Fibroblast of lung (primary cell): ENCODE measurements around the gene STON2. TPM values are rescaled to one million over a fixed set of nuclear protein-coding genes. Genes with fewer than 3 reads are reported as not detected.
A peak's percentile ranks its signal among the peaks of the same experiment; 100 is the strongest.

Experiments
- DNase-seq, 2 donors: peaks; one replicate each; pipeline versions ENCODE4 v3.0.0 to v3.0.0-alpha.2; 2010; ENCODE audit warnings: low read depth in 2 of 2
- H2AFZ ChIP-seq: 2 replicates; pipeline ENCODE4 v1.5.1; 2012; ENCODE audit warnings: low read length, control low read depth, inconsistent platforms
- H3K27ac ChIP-seq: 2 replicates; pipeline ENCODE4 v1.5.1; 2011; ENCODE audit warnings: low read length, control low read depth; ENCODE audit not compliant: insufficient read depth
- H3K27me3 ChIP-seq: 2 replicates; pipeline ENCODE4 v1.5.1; 2011; ENCODE audit warnings: mild to moderate bottlenecking, low read length; ENCODE audit not compliant: control insufficient read depth, insufficient read depth
- H3K36me3 ChIP-seq: 2 replicates; pipeline ENCODE4 v1.5.1; 2011; ENCODE audit warnings: low read length; ENCODE audit not compliant: control insufficient read depth, insufficient read depth
- H3K4me1 ChIP-seq: 2 replicates; pipeline ENCODE4 v1.5.1; 2011; ENCODE audit warnings: low read length; ENCODE audit not compliant: control insufficient read depth, insufficient read depth; ENCODE audit errors: extremely low read depth
- H3K4me2 ChIP-seq: 2 replicates; pipeline ENCODE4 v1.5.1; 2011; ENCODE audit warnings: low read length, control low read depth; ENCODE audit not compliant: insufficient read depth; ENCODE audit errors: extremely low read depth
- H3K4me3 ChIP-seq, 4 experiments: fragments of 200-600 bp in 1 of 4; sonication (generic) in 1 of 4; replicated peaks in 1 of 4; 2 replicates each; pipeline ENCODE4 v1.5.1; 2011 to 2016; ENCODE audit warnings: low read length in 4 of 4, low read depth in 3 of 4, mild to moderate bottlenecking in 3 of 4, control low read depth in 2 of 4, inconsistent platforms in 1 of 4, mixed read lengths in 1 of 4; ENCODE audit not compliant: insufficient read depth in 1 of 4; ENCODE audit errors: control extremely low read depth in 1 of 4
- H3K79me2 ChIP-seq: 2 replicates; pipeline ENCODE4 v1.5.1; 2012; ENCODE audit warnings: mild to moderate bottlenecking, low read length, inconsistent platforms; ENCODE audit not compliant: control insufficient read depth, insufficient read depth
- H3K9ac ChIP-seq: 2 replicates; pipeline ENCODE4 v1.5.1; 2011; ENCODE audit warnings: mild to moderate bottlenecking, low read length, control low read depth; ENCODE audit not compliant: insufficient read depth
- H3K9me3 ChIP-seq: 2 replicates; pipeline ENCODE4 v1.5.1; 2012; ENCODE audit warnings: low read depth, low read length; ENCODE audit not compliant: control insufficient read depth, insufficient read depth
- H4K20me1 ChIP-seq: 2 replicates; pipeline ENCODE4 v1.5.1; 2011; ENCODE audit warnings: low read length; ENCODE audit not compliant: control insufficient read depth, insufficient read depth; ENCODE audit errors: extremely low read depth
- CTCF ChIP-seq, 2 donors: IDR thresholded peaks in 1 of 2; conservative IDR thresholded peaks in 1 of 2; 1 replicate in 1 of 2; 2 replicates in 1 of 2; pipeline ENCODE4 v1.5.1; 2011 to 2012; ENCODE audit warnings: low read length in 2 of 2, control low read depth in 1 of 2, inconsistent platforms in 1 of 2, low read depth in 1 of 2, mild to moderate bottlenecking in 1 of 2
- EZH2 ChIP-seq: IDR thresholded peaks from 2 replicates; pipeline ENCODE4 v1.5.1; 2012; ENCODE audit warnings: low read length, control low read depth, mild to moderate bottlenecking; ENCODE audit errors: missing control alignments
- polyA plus RNA-seq, 2 donors: library from polyadenylated mRNA; depleted of rRNA in 1 of 2; stranded (reverse) in 1 of 2; unstranded in 1 of 2; fragments of >200 nt; gene quantifications; 2 replicates each; pipeline ENCODE4 v1.2.1, GENCODE V29; 2011 to 2012; ENCODE audit warnings: missing spikeins in 1 of 2
- total RNA-seq: library from RNA; depleted of rRNA; stranded (reverse); fragments of >200 nt; gene quantifications from 2 replicates; pipeline ENCODE4 v1.2.1, GENCODE V29; 2014

The STON2 gene
- total and polyA plus RNA-seq, 2 donors (not counting 1 experiment from before 2014, with no cell fraction given), result 1.5 to 52.5 TPM

- no peaks in the 10 kb centered on the region for H3K4me1 ChIP-seq
- TF ChIP-seq CTCF (conservative IDR thresholded peaks at IDR 0.05 in 1 of 2, IDR thresholded peaks at IDR 0.05 in 1 of 2; ENCODE audit: low read depth in 1 of 2, low read length in 2 of 2), result no peak
- TF ChIP-seq EZH2, result no peak
- no peaks in the 10 kb centered on the region for H3K27me3 ChIP-seq
- H3K4me3 ChIP-seq, result no peak overlapping the region
- no peaks in the 10 kb centered on the region for H3K36me3 ChIP-seq
- H3K9ac ChIP-seq, result no peak overlapping the region
- H4K20me1 ChIP-seq, result no peaks in the 10 kb centered on the region
- no peaks in the 10 kb centered on the region for H3K9me3 ChIP-seq
- no peak overlapping the region for H2AFZ ChIP-seq
- H3K4me2 ChIP-seq, result no peak overlapping the region
- H3K27ac ChIP-seq, result no peak overlapping the region
- H3K79me2 ChIP-seq, result no peaks in the 10 kb centered on the region
- DNase-seq, result peak in 1 of 2 donors; percentile 8
Observed at GRCh38 chr14:81366214-81366613, 33.9 kb downstream of the STON2 start.

- TF ChIP-seq CTCF (conservative IDR thresholded peaks at IDR 0.05 in 1 of 2, IDR thresholded peaks at IDR 0.05 in 1 of 2; ENCODE audit: low read depth in 1 of 2, low read length in 2 of 2), result no peak
- no peak for TF ChIP-seq EZH2
- no peak overlapping the region for H2AFZ ChIP-seq
Observed at GRCh38 chr14:81363746-81364378, 36.3 kb downstream of the STON2 start.

GRCh38 chr14:81353691-81354323 lies 46.3 kb downstream of the STON2 start:
- H3K4me2 ChIP-seq, result no peak overlapping the region
- no peaks in the 10 kb centered on the region for H3K27me3 ChIP-seq
- no peak for TF ChIP-seq CTCF (conservative IDR thresholded peaks at IDR 0.05 in 1 of 2, IDR thresholded peaks at IDR 0.05 in 1 of 2; ENCODE audit: low read depth in 1 of 2, low read length in 2 of 2)
- no peak for TF ChIP-seq EZH2
- no peak overlapping the region for H3K27ac ChIP-seq
- DNase-seq, result no peak
- no peak overlapping the region for H3K9ac ChIP-seq
- H4K20me1 ChIP-seq, result no peaks in the 10 kb centered on the region
- H3K36me3 ChIP-seq, result no peaks in the 10 kb centered on the region
- no peak overlapping the region for H2AFZ ChIP-seq
- H3K4me3 ChIP-seq, result no peak overlapping the region
- H3K79me2 ChIP-seq, result no peaks in the 10 kb centered on the region
- H3K9me3 ChIP-seq, result no peaks in the 10 kb centered on the region
- H3K4me1 ChIP-seq, result no peaks in the 10 kb centered on the region

More at GRCh38 chr14:81363746-81364378, 36.3 kb downstream of the STON2 start:
- H3K27me3 ChIP-seq, result no peaks in the 10 kb centered on the region
- H3K4me2 ChIP-seq, result no peak overlapping the region
- H3K4me3 ChIP-seq, result peak overlapping the region in 1 of 4 experiments; percentile 34
- H4K20me1 ChIP-seq, result no peaks in the 10 kb centered on the region
- no peak overlapping the region for H3K27ac ChIP-seq
- H3K4me1 ChIP-seq, result no peaks in the 10 kb centered on the region
- DNase-seq, result peak in 1 of 2 donors; percentile 33
- H3K79me2 ChIP-seq, result no peaks in the 10 kb centered on the region
- no peaks in the 10 kb centered on the region for H3K9me3 ChIP-seq
- no peak overlapping the region for H3K9ac ChIP-seq
- H3K36me3 ChIP-seq, result no peaks in the 10 kb centered on the region
